ENCODE results near the gene CDKN2A.

Gene CDKN2A

DNA sequence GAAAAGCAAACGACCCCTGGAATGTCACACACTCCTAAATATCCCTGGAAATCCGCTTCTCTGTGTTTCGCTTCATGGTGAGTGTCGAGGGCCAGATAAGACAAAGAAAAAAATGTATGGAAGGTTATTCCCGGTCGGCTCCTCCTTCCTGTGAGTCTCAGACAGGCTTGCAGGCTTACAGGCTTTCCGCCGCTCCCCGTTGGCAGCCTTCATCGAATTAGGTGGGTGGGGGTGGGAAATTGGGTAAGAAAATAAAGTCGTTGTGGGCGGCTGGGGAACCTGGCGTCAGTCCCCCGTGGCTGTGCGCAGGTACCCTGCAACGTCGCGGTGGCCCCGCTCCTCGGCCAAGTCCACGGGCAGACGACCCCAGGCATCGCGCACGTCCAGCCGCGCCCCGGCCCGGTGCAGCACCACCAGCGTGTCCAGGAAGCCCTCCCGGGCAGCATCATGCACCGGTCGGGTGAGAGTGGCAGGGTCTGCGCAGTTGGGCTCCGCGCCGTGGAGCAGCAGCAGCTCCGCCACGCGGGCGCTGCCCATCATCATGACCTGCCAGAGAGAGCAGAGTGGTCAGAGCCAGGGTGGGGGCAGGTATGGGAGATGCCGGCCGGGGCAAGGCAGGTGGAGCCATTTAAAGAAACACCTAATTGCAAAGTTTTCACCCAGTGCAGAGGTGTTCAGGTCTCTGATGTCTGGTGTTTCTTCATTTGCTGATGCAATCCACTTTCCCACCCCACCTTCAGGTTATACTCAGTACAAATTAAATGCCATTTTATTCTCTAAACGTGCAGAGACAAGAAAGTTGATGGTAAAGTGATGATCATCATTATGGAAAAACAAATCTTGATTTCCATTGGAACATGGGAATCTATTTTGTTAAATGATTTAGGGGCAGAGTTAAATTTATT, 11.8 kb upstream of the CDKN2A start:
- DNase-seq: no peak

DNA sequence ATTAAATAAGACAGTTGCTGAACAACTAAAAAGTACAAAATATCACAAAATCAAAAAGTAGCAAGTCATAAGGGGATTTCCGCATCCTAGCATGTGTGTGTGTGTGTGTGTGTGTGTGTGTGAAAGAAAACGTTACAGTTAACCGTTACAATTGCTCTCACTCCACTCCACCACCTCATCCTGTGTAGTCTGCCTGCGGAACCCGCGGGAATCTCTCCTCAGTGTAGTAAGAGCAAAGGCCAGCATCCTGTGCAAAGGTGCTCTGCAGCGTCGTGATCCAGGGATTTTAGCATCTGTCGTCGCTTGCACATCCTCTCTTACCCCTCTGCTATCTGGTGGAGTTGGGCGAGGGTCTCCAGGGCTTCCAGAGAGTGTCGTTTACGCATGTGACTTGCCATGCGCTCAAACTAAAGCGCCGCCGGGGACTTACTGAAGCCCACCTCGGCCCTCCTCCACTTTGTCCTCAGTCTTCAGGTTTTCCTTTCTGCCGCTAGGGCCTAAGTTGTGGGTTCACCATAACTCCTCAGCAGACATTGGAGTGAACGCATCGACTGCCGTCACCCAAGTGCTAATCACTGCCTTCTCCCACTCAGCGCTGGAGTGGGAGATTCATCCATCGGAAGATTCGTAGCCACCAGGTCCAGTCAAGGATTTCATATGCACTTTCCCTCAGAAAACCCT, 11.0 kb upstream of the CDKN2A start:
- DNase-seq: peak; percentile 44 to 57

DNA sequence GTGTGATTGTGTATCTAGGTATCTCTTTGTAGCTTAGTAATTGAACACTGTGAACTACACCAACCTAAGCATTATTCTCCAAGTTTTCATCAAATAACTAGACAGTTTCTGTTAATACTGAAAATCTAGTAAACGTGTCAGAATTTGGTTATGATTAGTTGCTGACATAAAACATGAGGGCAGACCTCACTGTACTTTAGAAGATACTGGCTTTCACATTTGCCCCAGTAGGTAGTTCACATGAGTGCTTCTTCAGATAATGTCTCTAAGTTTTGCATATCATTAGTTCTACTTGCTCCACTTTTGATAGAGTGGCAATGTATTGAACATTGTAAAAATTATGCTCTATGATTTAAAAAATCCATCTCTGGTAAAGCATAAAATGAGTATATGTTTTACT, 7.8 kb upstream of the CDKN2A start:
- no peak for DNase-seq

DNA sequence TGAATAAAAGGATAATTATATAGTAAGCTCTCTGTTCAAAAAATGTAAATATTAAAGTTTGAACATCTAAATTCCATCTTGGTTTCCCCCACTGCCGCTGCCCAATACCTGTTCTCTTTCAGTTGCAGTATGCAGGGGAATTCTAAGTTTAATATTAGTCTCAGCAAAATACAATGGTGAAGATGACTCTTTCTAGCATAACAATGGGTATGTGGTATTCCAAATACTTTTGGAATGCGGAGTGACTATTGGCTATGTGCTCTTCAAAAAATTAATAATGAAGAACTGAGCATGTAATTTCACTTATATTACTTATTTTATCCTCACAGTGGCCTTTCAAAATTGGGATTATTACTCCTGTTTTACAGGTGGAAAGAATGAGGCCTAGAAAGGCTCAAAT, 3.8 kb upstream of the CDKN2A start:
- no peak for DNase-seq

DNA sequence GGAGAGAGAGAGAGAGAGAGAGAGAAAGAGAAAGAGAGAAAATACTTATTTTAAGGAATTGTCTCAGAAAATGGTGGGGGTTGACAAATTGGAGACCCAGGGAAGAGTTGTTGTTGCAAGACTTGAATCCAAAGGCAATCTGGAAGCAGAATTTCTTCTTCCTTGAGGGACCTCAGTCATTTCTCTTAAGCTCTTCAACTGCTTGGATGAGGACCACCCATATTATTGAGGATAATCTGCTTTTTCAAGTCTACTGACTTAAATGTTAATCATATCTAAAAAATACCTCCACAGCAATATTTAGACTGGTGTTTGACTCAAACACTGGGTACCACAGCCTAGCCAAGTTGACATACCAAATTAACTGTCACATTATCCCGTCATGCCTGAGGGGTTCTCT, 3.3 kb upstream of the CDKN2A start:
- DNase-seq: no peak

DNA sequence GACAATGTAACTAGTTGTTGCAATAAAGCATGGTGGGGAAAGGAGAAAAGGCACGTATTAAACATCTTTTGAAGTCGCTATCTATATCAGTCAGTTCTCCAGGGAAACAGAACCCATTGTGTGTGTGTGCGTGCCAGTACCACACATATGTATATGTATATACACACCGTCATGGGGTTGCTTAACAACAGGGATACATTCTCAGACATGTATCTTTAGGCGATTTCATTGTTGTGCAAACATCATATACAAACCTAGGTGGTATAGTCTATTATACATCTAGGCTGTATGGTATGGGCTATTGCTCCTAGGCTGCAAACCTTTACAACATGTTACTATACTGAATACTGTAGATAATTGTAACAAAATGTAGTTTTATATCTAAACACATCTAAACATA, 2.7 kb upstream of the CDKN2A start:
- no peak for DNase-seq

DNA sequence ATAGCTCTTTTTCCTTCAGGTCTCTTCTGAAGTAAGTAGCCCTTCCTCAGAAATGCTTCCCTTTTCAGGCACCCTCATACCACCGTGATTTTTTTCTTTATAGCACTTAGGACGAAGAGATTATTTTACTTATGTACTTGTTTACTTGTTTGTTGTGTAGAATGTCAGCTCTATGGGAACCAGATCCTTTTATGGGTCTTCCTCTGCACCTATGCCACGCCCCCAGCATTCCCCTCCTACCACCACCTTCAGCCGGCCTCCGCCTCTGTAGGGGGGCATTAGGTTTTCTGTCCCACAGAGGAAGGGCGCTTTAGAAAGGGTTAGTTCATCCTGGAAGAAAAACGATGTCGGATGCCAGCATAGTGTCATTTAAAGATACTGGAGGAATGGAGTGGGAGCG, 2.2 kb upstream of the CDKN2A start:
- no peak for DNase-seq

DNA sequence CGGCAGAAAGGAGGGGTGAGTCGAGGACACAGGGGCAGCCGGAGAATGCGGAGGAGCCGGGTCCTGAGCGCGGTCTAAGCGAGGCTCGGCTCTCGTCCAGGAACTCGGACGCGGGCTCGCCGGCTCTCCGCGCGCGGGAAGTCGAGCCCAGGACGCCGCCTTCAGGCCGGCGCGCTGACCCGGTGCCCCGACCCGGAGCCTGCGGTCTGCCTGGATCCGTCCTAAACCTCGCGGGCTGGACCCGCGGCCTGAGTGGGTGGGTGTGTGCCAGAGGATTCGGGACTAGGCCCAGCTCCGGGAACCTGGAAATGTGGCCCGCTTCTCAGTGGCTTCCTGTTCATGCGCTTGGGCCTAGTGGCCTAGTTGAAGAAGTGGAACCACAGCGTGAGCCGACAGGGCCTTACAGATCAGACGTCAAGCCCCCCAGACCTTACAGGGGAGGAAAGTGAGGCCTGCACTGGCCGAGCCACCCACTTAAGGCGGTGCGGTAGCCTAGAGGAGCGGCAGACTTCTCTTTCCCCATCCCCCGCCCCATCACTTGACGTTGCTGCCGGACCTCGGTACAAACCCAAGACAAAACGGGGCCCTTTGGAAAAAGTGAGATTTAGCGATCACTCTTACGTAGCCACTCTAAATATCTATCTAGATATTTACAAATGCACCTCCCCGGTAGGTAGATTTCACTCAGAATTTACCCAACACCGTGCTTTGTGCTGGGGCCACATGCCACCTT, 1.6 kb upstream of the CDKN2A start:
- DNase-seq: peak in 1 of 2 donors; percentile 31

DNA sequence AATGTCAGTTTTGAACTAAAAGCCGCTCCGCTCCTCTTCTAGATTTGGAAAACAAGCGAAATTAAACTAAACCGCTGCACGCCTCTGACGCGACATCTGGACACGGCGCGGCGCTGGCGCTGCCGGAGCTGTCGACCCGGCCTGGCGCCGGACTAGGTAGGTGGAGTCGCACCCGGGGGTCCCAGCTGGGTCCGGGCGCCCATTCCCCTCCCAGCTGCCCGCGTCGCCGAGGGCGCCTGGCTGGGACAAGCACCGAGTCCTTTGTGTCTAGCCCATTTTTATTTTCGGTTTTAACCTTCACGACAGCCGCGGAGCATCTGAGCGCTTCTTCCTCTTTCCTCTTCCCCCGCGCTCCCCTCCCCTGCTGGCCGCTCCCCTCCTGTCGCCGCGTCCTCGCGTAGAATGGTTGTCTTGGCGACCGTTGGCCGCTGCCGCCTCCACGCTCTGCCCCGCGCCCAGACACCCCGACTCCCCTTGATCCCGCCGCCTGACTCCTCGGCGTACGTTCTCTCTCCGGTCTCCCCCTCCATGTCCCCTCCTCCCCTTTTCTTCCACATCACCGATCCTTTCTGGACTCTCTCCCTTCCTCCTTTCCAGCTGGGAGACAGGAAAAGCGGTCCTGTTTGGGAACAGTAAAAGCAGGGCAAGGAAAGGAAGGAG, 944 bp upstream of the CDKN2A start:
- peak; percentile 91 to 92 for DNase-seq

DNA sequence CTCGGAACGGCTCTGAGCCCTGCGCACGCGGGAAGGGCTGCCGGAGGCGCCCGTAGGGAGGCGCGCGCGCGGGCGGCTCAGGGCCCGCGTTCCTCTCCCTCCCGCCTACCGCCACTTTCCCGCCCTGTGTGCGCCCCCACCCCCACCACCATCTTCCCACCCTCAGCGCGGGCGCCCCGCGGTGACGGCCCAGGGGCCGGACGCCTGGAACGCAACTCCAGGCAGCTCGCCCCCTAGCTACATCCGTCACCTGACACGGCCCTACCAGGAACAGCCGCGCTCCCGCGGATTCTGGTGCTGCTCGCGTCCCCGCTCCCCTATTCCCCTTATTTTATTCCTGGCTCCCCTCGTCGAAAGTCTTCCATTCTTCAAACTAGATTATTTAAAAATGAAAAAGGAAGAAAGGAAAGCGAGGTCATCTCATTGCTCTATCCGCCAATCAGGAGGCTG, 389 bp upstream of the CDKN2A start, which contains the start of gene CDKN2B-AS1:
CDKN2B-AS1 (plus strand) TSS at position 236 of the 450 bp plus-strand sequence.
- DNase-seq: peak in 1 of 2 donors; percentile 49

DNA sequence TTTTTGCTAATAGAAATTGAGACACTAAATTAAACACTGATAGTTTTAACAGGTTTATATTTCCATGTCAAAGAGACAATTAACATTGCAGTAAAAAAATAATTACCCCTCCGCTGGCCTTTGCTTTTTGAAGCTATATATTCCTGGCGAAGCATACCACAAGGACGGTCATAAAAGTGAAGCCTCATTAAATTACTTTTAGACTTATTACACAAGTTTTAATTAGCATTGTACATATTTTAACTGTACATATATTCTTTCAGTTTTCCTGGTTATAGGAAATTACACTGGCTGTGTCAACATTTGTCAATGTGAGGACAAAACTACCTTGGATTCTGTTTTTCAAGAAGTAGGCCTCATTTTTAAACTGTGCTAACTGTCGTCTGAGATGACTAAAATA, 1.2 kb downstream of the CDKN2A start:
- no peak for DNase-seq

DNA sequence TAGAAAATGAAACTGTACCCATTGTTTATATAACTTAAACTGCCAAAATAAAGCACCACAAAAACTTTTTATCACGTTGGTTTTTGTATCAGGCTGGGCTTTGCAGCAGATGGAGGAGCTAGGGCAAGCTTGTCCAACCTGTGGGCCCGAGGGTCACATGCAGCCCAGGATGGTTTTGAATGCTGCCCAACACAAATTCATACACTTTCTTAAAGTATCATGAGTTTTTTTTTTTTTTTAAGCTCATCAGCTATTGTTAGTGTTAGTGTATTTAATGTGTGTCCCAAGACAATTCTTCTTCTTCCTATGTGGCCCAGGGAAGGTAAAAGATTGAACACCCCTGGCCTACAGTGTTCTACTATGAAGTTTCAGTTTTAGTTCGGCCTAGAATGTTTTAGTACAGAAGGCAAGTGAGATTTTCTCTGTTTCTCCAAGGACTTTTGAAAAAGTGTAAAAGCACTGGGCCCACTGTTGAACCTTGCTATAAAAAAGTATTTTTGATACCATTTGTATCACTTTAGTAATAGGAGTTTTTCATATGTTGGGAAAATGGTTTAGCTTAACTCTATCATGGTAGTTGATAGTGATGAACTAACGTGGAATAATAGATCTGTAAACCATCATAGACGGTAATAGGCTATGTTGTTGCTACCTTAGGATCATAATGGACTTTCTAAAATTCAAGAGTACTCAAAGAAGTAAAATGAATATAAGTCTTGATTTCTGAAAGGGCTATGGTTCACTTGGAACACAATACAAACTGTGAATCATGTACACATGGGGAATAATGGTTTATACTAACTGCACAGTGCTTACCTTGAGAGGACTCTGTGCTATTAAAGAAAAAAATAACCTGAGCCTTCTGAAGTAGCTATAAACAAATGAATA, 2.9 kb downstream of the CDKN2A start:
- no peak for DNase-seq

DNA sequence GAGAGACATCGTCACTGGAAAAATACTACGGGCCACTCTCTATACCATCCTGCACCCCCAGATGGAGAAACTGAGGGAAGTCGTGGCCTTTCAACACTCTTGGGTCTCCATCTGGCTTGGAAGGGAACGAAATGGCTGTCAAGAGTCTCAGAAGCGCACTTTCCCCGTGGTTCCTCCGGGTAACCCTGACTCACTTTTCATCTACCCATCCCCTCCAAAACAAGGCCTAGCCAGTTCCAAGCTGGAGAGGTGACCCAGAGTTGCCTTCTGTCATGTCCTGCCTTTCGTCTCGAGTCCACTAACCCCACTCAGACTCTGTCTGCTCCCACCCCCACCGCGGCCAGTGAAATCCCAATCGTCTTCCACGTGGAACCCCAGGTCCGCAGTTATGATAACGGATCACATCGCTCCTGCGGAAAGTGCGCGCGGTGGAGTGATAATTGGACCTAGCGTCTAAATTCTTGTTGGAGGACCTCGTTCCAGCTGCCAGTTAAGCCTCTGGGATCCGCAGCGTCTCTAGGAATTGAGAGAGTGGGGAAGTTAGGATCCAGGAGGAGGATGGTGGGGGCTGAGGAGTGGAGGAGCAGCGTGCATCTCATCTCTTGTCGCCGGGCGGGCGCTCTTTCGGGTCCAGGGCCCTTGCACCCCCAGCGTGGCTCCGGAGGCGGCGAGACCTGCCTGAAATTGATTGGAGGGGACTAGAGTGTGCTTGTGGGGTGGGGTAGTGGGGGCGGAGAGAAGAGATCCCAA, 4.6 kb downstream of the CDKN2A start:
- no peak for DNase-seq

DNA sequence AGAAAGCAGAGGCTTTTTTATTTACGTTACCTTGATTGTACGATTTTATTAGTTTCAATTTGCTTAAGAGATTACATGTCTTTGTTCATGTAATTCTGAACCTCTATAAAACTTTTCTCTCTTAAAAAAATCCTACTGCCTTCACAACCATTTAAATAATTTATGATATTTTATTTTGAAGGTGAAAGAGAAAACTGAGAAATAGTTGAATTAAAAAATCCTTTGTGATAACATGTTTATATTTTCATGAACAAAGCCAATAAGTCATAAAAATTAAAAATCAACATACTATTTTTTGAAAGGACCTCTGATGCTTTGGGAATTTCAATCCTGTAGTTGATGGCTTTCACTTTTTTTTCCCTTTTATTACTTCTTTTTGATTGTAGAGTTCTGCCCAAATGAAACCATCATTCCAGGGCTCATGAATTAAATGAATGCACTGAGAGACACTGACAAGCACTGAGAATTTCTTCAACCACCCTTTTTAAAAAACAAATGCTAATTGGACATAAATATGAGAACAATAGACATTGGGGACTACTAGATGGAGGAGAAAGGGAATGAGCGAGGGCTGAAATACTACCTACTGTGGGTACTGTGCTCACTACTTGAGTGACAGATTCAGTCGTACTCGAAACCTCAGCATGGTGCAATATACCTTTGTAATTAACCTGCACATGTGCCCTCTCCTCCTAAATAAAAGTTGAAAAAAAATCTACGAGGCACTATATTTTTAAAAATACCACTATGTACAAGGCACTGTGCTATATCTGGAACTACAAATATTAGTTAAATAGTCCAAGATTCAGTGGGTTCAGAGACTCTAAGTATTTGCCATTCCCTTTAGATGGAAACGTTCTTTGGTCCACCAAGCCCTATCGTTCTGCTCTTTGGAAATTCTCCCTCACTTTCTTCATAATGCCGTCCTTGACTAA, 5.9 kb downstream of the CDKN2A start:
- no peak for DNase-seq

DNA sequence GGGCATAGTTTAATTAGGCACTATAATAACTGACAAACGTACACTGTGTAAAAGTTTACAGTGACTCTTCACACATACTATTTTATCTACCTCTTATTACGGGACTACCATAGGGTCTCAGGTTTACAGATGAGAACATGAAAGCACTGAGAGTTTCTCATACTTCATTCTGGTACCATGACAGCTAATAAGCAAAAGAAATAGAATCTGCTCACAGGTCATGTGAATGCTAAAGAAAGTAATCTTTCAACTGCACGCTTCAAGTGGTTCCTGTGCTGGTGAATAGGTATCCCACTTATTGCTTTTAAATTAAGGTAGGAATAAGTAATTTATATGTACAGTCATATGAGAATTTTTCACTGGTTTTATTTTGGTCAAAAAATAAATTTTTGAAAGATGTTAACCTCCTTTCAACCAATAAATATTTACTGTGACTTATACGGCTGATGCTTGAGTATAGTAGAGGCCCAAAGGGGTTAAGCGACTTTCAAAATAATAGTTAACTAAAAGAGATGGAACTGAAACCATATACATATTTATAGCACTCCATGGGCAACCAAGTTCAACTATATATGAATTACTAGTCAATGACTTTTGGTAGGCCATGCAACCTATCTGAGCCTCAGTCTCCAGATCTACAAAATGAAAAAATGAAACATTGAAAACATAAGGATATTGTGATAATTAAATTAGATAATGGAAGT, 8.1 kb downstream of the CDKN2A start:
- no peak for DNase-seq

DNA sequence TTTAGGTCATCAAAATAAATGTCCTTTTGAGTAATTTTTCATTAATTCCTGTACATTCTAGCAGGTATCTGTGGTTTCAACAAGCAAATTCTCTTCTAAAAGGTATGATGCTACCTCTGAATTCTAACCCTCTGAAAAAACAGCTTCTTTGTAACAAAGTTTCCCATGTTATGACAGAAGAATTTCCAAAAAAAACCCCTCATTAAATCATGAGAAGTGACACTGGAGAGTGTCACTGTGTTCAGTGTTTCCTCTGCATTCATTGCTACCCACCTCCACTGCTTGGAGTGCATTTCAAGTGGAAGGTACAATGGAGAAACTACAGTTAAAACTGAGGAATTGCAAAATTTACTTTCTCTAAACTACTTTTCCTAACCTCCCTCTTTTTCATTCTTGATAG, 10.1 kb downstream of the CDKN2A start:
- peak; percentile 83 to 92 for DNase-seq

DNA sequence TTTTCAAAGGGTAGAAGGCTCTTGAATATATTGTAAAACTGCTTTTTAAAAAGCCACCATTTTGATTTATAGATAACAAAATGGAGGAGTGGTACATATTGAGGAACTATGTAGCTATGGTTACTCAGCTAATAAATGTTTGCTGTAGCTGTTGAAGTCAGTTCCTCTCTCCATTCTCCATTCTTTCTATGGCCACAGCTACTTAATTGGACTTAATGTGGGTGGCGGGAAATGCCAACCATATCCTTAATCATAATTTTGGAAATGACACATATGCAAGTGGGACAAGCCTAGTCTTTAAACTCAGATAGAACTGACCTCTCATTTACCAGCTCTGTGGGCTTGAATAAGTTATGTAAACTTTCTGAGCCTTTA, 10.6 kb downstream of the CDKN2A start:
- peak; percentile 88 to 98 for DNase-seq

DNA sequence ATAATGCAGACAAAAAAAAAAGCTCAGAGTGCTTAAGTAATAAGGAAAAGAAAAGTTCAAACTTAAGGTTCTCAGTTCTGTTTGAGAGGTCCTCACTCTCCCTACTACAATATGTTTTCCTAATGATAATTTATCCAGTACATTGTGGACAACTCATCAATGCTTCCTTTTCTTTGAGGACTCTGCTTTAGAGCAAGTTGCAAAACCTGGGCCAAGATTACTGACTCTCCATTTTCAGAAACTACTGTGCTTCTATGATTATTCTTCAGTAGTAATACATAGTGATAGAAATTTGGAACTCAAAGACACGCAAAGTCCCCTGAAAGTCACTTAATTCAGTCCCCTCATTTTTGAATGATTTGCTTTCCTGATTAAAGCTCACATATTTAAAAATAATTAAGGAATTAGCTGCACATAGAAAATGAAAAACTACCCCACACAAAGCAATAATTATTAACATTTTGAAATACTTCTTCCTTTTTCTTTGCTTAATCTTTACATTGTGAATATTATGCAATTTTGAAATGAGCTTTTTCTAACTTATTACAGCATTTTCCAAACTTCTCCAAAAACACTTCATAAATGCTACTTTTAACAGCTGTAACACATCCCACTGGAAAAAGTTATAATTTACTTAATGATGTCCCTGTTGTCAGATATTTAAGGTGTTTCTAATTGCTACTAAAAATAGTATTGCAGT, 11.2 kb downstream of the CDKN2A start:
- peak; percentile 65 to 72 for DNase-seq

DNA sequence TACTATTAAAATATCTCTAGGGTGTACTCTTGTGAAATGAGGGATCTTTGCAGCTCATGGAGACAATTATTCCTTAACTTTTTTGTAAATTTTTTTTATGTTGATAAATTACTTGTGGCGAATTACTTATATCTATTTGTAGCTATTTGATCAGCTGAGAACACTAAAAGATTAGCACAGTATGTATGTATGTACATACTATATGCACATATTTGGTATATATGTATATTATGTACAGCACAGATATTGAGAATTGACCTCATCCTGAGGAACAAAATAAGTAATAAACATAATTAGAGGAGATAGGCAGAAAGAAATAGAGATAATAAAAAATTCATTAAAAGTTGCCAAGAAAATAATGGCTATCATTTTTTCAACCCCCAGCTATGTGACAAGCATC, 11.8 kb downstream of the CDKN2A start:
- no peak for DNase-seq
